Lung (tissue), 12 donors: ENCODE results near the gene GTF3C5. TPM values are rescaled to one million over a fixed set of nuclear protein-coding genes. Genes with fewer than 3 reads are reported as not detected.

Source experiments
- ATAC-seq: fragments of 200-7000 bp; cut with Tn5 transposase; one replicate; pipeline ENCODE4 v1.9.1; 2020; ENCODE audit warnings: moderate number of reproducible peaks; ENCODE audit not compliant: insufficient read depth, low FRiP score
- DNase-seq, 3 donors: peaks; one replicate each; pipeline ENCODE4 v3.0.0-alpha.2; 2013 to 2017
- H3K27ac ChIP-seq, 2 donors: one replicate each; pipeline ENCODE4 v1.5.1; 2013; ENCODE audit warnings: mild to moderate bottlenecking in 2 of 2, moderate library complexity in 2 of 2, control low read depth in 1 of 2, inconsistent platforms in 1 of 2, low read depth in 1 of 2, low read length in 1 of 2
- H3K27me3 ChIP-seq, 3 donors: one replicate each; pipeline ENCODE4 v1.5.1; 2013; ENCODE audit warnings: low read length in 2 of 3; ENCODE audit not compliant: control insufficient read depth in 3 of 3, insufficient read depth in 3 of 3
- H3K36me3 ChIP-seq, 4 donors: one replicate each; pipeline ENCODE4 v1.5.1; 2013; ENCODE audit warnings: low read length in 4 of 4, mild to moderate bottlenecking in 1 of 4, moderate library complexity in 1 of 4; ENCODE audit not compliant: control insufficient read depth in 4 of 4, insufficient read depth in 4 of 4
- H3K4me1 ChIP-seq, 5 donors: one replicate each; pipeline ENCODE4 v1.5.1; 2013; ENCODE audit warnings: low read length in 5 of 5, mild to moderate bottlenecking in 2 of 5, moderate library complexity in 1 of 5; ENCODE audit not compliant: control insufficient read depth in 5 of 5, insufficient read depth in 5 of 5
- H3K4me3 ChIP-seq: one replicate; pipeline ENCODE4 v1.5.1; 2013; ENCODE audit warnings: mild to moderate bottlenecking, control low read depth, moderate library complexity
- H3K9ac ChIP-seq, 2 donors: one replicate each; pipeline ENCODE4 v1.5.1; 2013; ENCODE audit warnings: low read length in 2 of 2, control low read depth in 1 of 2; ENCODE audit not compliant: insufficient read depth in 1 of 2
- H3K9me3 ChIP-seq, 4 donors: one replicate each; pipeline ENCODE4 v1.5.1; 2013; ENCODE audit warnings: low read length in 3 of 4, mild to moderate bottlenecking in 1 of 4, moderate library complexity in 1 of 4; ENCODE audit not compliant: control insufficient read depth in 4 of 4, insufficient read depth in 3 of 4
- CTCF ChIP-seq: IDR thresholded peaks from 2 replicates; pipeline ENCODE4 v1.5.1; 2012; ENCODE audit warnings: mild to moderate bottlenecking; ENCODE audit errors: control extremely low read depth, extremely low read depth
- WGBS, 2 donors: extraction: QIAGEN DNeasy Blood & Tissue Kit; methylation state at CpG; one replicate each; pipeline ENCODE4 v1.1.7; 2013; 5-methylcytosine and 5-hydroxymethylcytosine counted together
- polyA plus RNA-seq, 2 donors: library from polyadenylated mRNA; stranded (reverse); fragments of 200-250 nt; gene quantifications; one replicate each; pipeline ENCODE4 v1.2.1, GENCODE V29; 2013
- total RNA-seq, 2 donors: library from RNA; depleted of rRNA in 1 of 2; stranded (reverse); fragments of >200 nt in 1 of 2; gene quantifications; one replicate each; pipeline ENCODE4 v1.2.1, GENCODE V29; 2014 to 2021
- donor health status: control.
- donor health status: control.
- donor health status: Bipolar disorder and iron deficiency.
- donor health status: healthy.
- donor health status: DM: yes; HTN: yes; CAD: no.

The GTF3C5 gene
- total and polyA plus RNA-seq, 4 donors, result 41.0 to 60.0 (median 45.5) TPM

DNA sequence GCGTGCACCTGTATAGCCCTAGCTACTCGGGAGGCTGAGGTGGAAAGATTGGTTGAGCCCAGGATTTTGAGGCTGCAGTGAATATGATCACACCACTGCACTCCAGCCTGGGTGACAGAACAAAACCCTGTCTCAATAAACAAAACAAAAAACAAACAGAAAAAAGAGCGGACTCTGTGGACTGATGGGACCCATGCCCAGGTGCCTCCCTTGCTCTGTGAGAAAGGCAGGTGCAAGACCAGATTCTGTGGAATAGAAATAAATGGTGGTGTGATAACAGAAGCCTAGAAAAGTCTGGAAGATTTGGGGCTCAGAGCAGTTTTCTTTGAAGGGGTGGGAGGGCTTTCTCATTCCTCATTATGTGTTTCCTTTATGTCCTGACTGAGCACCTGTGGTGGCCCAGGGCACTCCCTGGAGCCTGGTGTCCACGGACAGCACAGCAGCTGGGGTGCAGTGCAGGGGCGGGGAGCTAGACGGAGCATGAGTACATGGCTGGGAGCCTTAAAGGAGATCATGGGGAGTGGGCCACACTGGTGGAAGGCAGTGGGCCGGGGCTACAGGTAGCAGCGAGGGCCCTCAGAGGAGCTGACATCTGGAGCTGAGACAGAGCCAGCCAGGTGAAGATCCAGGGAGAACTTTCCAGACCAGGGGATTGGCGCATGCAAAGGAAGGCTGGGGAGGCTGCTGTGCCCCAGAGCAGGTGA lies 15.6 kb downstream of the GTF3C5 start:
- TF ChIP-seq CTCF, result no peak
- peaks cover 18 to 59% (median 43%) of the 10 kb centered on the region in 4 donors for H3K36me3 ChIP-seq

DNA sequence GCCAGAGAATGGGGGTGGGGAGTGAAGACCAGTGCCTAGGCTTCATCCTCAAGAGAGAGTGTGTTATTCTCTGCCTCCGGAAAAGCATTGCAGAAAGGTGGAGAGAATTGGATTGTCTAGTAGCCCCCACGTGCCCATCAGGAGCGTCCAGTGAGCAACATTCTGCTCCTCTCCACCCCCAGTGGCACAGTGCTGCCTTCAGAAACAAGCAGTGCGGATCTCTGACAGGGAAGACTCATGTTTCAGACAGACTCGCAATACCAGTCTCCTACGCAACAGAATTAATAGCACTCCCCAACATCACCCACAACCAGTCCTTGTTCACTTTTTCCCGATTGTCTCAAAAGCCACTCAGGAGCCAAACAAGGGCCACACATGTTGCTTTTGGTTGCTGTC lies 16.1 kb downstream of the GTF3C5 start:
- ATAC-seq (no peak), DNase-seq (no peak)
- Histone ChIP-seq H3K36me3 (peaks cover 20 to 64% (median 45%) of the 10 kb centered on the region in 4 donors), H3K9me3 (no peaks in the 10 kb centered on the region), H3K4me1 (no peaks in the 10 kb centered on the region), H3K9ac (no peak overlapping the region), H3K27ac (no peak overlapping the region), H3K27me3 (no peaks in the 10 kb centered on the region), H3K4me3 (no peak overlapping the region)
- WGBS, 2 donors, result 96% methylated on average over 7 of the region's 7 CpGs
- no peak for TF ChIP-seq CTCF

More for the DNA sequence above, 15.6 kb downstream of the GTF3C5 start:
- H3K27ac ChIP-seq, result no peak overlapping the region
- WGBS, 2 donors, result 97 to 98% methylated on average over 9 of the region's 9 CpGs
- DNase-seq (no peak), ATAC-seq (no peak)
- no peaks in the 10 kb centered on the region for H3K27me3 ChIP-seq
- no peak overlapping the region for H3K9ac ChIP-seq
- H3K4me3 ChIP-seq, result no peak overlapping the region
- no peaks in the 10 kb centered on the region for H3K9me3 ChIP-seq
- no peaks in the 10 kb centered on the region for H3K4me1 ChIP-seq

- Histone ChIP-seq H3K9me3 (no peaks in the 10 kb centered on the region), H3K9ac (no peak overlapping the region), H3K27ac (no peak overlapping the region), H3K4me3 (no peak overlapping the region), H3K36me3 (peaks cover 11 to 62% (median 38%) of the 10 kb centered on the region in 4 donors), H3K4me1 (no peaks in the 10 kb centered on the region), H3K27me3 (no peaks in the 10 kb centered on the region)
- ATAC-seq (no peak), DNase-seq (no peak)
- TF ChIP-seq CTCF, result no peak
- 54 to 64% methylated on average over 5 of the region's 5 CpGs for WGBS, 2 donors
These were observed 17.8 kb downstream of the GTF3C5 start for GRCh38 chr9:133048595-133048994.
